ENCODE measurements around the gene RAB7B.

GRCh38 chr1:205942631-205943159 is 60.5 kb downstream of the RAB7B start:
- TF ChIP-seq CTCF (IDR thresholded peaks at IDR 0.05) (no peak), RAD21 (conservative IDR thresholded peaks at IDR 0.05 in 1 of 2, IDR thresholded peaks at IDR 0.05 in 1 of 2) (no peak), POLR2A (IDR thresholded peaks at IDR 0.05; ENCODE audit: low read length) (no peak), RCOR1 (IDR thresholded peaks at IDR 0.05; ENCODE audit: low read depth, low read length) (no peak), USF2 (IDR thresholded peaks at IDR 0.05) (no peak), SMC3 (IDR thresholded peaks at IDR 0.05) (no peak)
